HepG2 (cell line): ENCODE results near the gene PSENEN. TPM values are rescaled to one million over a fixed set of nuclear protein-coding genes. Genes with fewer than 3 reads are reported as not detected.

Experiments
- FLYWCH1 ChIP-seq: sonication (generic); formaldehyde crosslinking; IDR thresholded peaks from 2 replicates; pipeline ENCODE4 v1.8.1; 2023; ENCODE audit warnings: mild to moderate bottlenecking, missing genetic modification reagents
- GATAD1 ChIP-seq: IDR thresholded peaks from 2 replicates; pipeline ENCODE4 v1.6.1; 2016; ENCODE audit warnings: missing genetic modification reagents, missing compliant biosample characterization
- IRX3 ChIP-seq: sonication (generic); formaldehyde crosslinking; IDR thresholded peaks from 2 replicates; pipeline ENCODE4 v1.8.1; 2023; ENCODE audit warnings: mild to moderate bottlenecking, low read depth, missing genetic modification reagents, borderline replicate concordance
- KDM1A ChIP-seq: IDR thresholded peaks from 2 replicates; pipeline ENCODE4 v1.6.1; 2016; ENCODE audit warnings: missing compliant biosample characterization
- MAFK ChIP-seq, 2 experiments: IDR thresholded peaks in 1 of 2; conservative IDR thresholded peaks in 1 of 2; 2 replicates each; pipeline ENCODE4 v1.6.1; 2011; ENCODE audit warnings: improper control_type of control experiment in 2 of 2, low read length in 2 of 2
- MLLT10 ChIP-seq: sonication (generic); formaldehyde crosslinking; IDR thresholded peaks from 2 replicates; pipeline ENCODE4 v1.4.0; 2020; ENCODE audit warnings: missing genetic modification reagents
- MYNN ChIP-seq: sonication (generic); formaldehyde crosslinking; IDR thresholded peaks from 2 replicates; pipeline ENCODE4 v1.4.0; 2020; ENCODE audit warnings: mild to moderate bottlenecking, low read depth, missing genetic modification reagents
- PITX1 ChIP-seq: sonication (generic); formaldehyde crosslinking; IDR thresholded peaks from 2 replicates; pipeline ENCODE4 v1.5.1; 2020; ENCODE audit warnings: mild to moderate bottlenecking, missing genetic modification reagents
- POLR2AphosphoS2 ChIP-seq: IDR thresholded peaks from 2 replicates; pipeline ENCODE4 v1.6.1; 2011; ENCODE audit warnings: low read depth, low read length, improper control_type of control experiment
- POLR2G ChIP-seq: fragments of 200-400 bp; formaldehyde crosslinking; IDR thresholded peaks from 2 replicates; pipeline ENCODE4 v1.6.1; 2018; ENCODE audit warnings: mild to moderate bottlenecking, low read depth, low read length, moderate library complexity
- PRMT3 ChIP-seq: sonication (generic); formaldehyde crosslinking; IDR thresholded peaks from 2 replicates; pipeline ENCODE4 v1.8.1; 2022; ENCODE audit warnings: low read depth, mild to moderate bottlenecking, moderate library complexity, missing genetic modification reagents, borderline replicate concordance
- SIN3A ChIP-seq: IDR thresholded peaks from 2 replicates; pipeline ENCODE4 v1.6.1; 2011; ENCODE audit warnings: low read depth, mild to moderate bottlenecking, control low read depth, low read length, borderline replicate concordance
- STAG1 ChIP-seq: sonication (generic); formaldehyde crosslinking; IDR thresholded peaks from 2 replicates; pipeline ENCODE4 v1.4.0; 2020; ENCODE audit warnings: missing genetic modification reagents
- STAT5B ChIP-seq: sonication (generic); formaldehyde crosslinking; IDR thresholded peaks from 2 replicates; pipeline ENCODE4 v1.4.0; 2020; ENCODE audit warnings: missing genetic modification reagents
- ZBTB7A ChIP-seq: sonication (generic); formaldehyde crosslinking; IDR thresholded peaks from 2 replicates; pipeline ENCODE4 v1.8.0; 2022; ENCODE audit warnings: mild to moderate bottlenecking, missing genetic modification reagents
- ZMYM2 ChIP-seq: sonication (generic); formaldehyde crosslinking; IDR thresholded peaks from 2 replicates; pipeline ENCODE4 v1.8.0; 2022; ENCODE audit warnings: mild to moderate bottlenecking, missing genetic modification reagents
- ZNF251 ChIP-seq: sonication (generic); formaldehyde crosslinking; IDR thresholded peaks from 2 replicates; pipeline ENCODE4 v1.9.0; 2021; ENCODE audit warnings: mild to moderate bottlenecking, missing genetic modification reagents
- ZNF496 ChIP-seq: sonication (generic); formaldehyde crosslinking; IDR thresholded peaks from 2 replicates; pipeline ENCODE4 v1.8.1; 2023; ENCODE audit warnings: mild to moderate bottlenecking, moderate library complexity, missing genetic modification reagents; ENCODE audit not compliant: insufficient replicate concordance
- ZNF563 ChIP-seq: sonication (generic); formaldehyde crosslinking; IDR thresholded peaks from 2 replicates; pipeline ENCODE4 v1.8.0; 2022; ENCODE audit warnings: mild to moderate bottlenecking, moderate library complexity, missing genetic modification reagents
- ZNF724P ChIP-seq: sonication (generic); formaldehyde crosslinking; IDR thresholded peaks from 2 replicates; pipeline ENCODE4 v1.8.0; 2022; ENCODE audit warnings: missing genetic modification reagents, borderline replicate concordance
- ZNF773 ChIP-seq: sonication (generic); formaldehyde crosslinking; IDR thresholded peaks from 2 replicates; pipeline ENCODE4 v1.4.0; 2020; ENCODE audit warnings: missing genetic modification reagents, borderline replicate concordance
- ZNF792 ChIP-seq: IDR thresholded peaks from 2 replicates; pipeline ENCODE4 v1.6.1; 2016
- ZNF883 ChIP-seq: sonication (generic); formaldehyde crosslinking; IDR thresholded peaks from 2 replicates; pipeline ENCODE4 v1.5.1; 2020; ENCODE audit warnings: mild to moderate bottlenecking, missing genetic modification reagents; ENCODE audit errors: not compliant biosample characterization
- polyA plus RNA-seq, 8 experiments: library from polyadenylated mRNA; depleted of rRNA in 3 of 8; stranded (reverse) in 7 of 8; unstranded in 1 of 8; fragments of >200 nt; fragmentation: Illumina TruSeq in 4 of 8; extraction: Trizol in 4 of 8; gene quantifications; 2 replicates each; pipeline versions ENCODE4 v1.2.1 to v1.2.3, GENCODE V29; 2011 to 2016; ENCODE audit warnings: low read depth in 4 of 8, missing spikeins in 1 of 8, mixed read lengths in 1 of 8; ENCODE audit not compliant: insufficient read depth in 1 of 8
- total RNA-seq, 5 experiments: library from RNA; depleted of rRNA; stranded (reverse); fragments of >200 nt; fragmentation: Illumina TruSeq; extraction: Trizol; gene quantifications; 2 replicates each; pipeline ENCODE4 v1.2.3, GENCODE V29; 2016; ENCODE audit warnings: low read depth in 1 of 5
- TF ChIP-seq, protein P1 (sequence below): sonication (generic); formaldehyde crosslinking; IDR thresholded peaks from 2 replicates; pipeline ENCODE4 v1.4.0; 2020; ENCODE audit warnings: missing genetic modification reagents
- TF ChIP-seq, protein P2 (sequence below): sonication (generic); formaldehyde crosslinking; conservative IDR thresholded peaks from 2 replicates; pipeline ENCODE4 v1.5.0; 2020; ENCODE audit warnings: missing genetic modification reagents
- TF ChIP-seq, protein P3 (sequence below): IDR thresholded peaks from 2 replicates; pipeline ENCODE4 v1.6.1; 2016

PSENEN gene
- total and polyA plus RNA-seq, 2 of the 13 experiments (the other 11 are each of a cell fraction or from before 2014, with no cell fraction given): 16.9 to 34.2 TPM

DNA sequence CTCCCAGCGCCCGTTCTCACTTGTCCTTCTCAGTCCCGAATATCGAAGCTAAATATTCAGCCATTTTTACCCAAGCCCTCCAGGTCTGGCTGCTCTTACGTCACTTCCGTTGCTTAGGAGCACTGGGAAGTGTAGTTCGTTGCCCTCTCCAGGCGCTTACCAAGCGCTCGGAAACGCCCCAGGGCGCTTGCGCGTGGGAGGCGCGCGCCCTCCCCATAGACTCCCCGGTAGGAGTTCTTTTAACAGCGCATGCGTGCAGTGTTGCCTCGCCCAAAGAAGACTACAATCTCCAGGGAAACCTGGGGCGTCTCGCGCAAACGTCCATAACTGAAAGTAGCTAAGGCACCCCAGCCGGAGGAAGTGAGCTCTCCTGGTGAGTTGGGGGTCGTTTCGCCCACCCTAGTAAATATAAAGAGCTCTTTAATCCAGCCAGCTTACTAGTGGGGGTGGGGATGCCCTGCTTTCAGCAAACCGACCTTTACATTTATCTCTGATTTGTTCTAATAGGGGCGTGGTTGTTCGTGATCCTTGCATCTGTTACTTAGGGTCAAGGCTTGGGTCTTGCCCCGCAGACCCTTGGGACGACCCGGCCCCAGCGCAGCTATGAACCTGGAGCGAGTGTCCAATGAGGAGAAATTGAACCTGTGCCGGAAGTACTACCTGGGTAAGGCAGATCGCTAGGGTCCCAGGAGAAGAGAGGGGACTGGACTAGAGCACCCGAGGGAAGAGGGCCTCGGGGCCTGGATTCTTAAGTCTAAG, at the start of gene PSENEN, which contains the start of gene U2AF1L4 (continued):
- TF ChIP-seq ZNF883 (CRISPR knock-in tag): no peak
- peak; percentile 83 for TF ChIP-seq SIN3A
- TF ChIP-seq MYNN (CRISPR knock-in tag): no peak
- no peak for TF ChIP-seq FLYWCH1
- TF ChIP-seq ZNF251 (CRISPR knock-in tag): no peak
- TF ChIP-seq ZNF563 (CRISPR knock-in tag): no peak
- no peak for TF ChIP-seq KDM1A
- TF ChIP-seq, protein P1, sequence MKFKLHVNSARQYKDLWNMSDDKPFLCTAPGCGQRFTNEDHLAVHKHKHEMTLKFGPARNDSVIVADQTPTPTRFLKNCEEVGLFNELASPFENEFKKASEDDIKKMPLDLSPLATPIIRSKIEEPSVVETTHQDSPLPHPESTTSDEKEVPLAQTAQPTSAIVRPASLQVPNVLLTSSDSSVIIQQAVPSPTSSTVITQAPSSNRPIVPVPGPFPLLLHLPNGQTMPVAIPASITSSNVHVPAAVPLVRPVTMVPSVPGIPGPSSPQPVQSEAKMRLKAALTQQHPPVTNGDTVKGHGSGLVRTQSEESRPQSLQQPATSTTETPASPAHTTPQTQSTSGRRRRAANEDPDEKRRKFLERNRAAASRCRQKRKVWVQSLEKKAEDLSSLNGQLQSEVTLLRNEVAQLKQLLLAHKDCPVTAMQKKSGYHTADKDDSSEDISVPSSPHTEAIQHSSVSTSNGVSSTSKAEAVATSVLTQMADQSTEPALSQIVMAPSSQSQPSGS (CRISPR knock-in tag): peak; percentile 56; the same call in 1 of the 2 replicates
- TF ChIP-seq, protein P2, sequence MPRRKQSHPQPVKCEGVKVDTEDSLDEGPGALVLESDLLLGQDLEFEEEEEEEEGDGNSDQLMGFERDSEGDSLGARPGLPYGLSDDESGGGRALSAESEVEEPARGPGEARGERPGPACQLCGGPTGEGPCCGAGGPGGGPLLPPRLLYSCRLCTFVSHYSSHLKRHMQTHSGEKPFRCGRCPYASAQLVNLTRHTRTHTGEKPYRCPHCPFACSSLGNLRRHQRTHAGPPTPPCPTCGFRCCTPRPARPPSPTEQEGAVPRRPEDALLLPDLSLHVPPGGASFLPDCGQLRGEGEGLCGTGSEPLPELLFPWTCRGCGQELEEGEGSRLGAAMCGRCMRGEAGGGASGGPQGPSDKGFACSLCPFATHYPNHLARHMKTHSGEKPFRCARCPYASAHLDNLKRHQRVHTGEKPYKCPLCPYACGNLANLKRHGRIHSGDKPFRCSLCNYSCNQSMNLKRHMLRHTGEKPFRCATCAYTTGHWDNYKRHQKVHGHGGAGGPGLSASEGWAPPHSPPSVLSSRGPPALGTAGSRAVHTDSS: no peak
- no peak for TF ChIP-seq STAT5B (CRISPR knock-in tag)
- no peak for TF ChIP-seq ZNF496
- peak; percentile 70 for TF ChIP-seq POLR2G
- no peak for TF ChIP-seq ZBTB7A (CRISPR knock-in tag)
- no peak for TF ChIP-seq ZNF724P (CRISPR knock-in tag)
- no peak for TF ChIP-seq PITX1 (CRISPR knock-in tag)
- TF ChIP-seq ZNF792 (CRISPR knock-in tag): no peak
- peak; percentile 91 for TF ChIP-seq GATAD1 (CRISPR knock-in tag)
- no peak for TF ChIP-seq POLR2AphosphoS2
- TF ChIP-seq, protein P3, sequence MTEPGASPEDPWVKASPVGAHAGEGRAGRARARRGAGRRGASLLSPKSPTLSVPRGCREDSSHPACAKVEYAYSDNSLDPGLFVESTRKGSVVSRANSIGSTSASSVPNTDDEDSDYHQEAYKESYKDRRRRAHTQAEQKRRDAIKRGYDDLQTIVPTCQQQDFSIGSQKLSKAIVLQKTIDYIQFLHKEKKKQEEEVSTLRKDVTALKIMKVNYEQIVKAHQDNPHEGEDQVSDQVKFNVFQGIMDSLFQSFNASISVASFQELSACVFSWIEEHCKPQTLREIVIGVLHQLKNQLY (CRISPR knock-in tag): no peak
- no peak for TF ChIP-seq STAG1
- TF ChIP-seq MLLT10 (CRISPR knock-in tag): no peak
- no peak for TF ChIP-seq ZNF773 (CRISPR knock-in tag)
- TF ChIP-seq IRX3 (CRISPR knock-in tag): no peak
- TF ChIP-seq MAFK (conservative IDR thresholded peaks at IDR 0.05 in 1 of 2, IDR thresholded peaks at IDR 0.05 in 1 of 2; ENCODE audit: low read length in 2 of 2): no peak
- no peak for TF ChIP-seq PRMT3 (CRISPR knock-in tag)
- no peak for TF ChIP-seq ZMYM2 (CRISPR knock-in tag)
